HCT116 (cell line): ENCODE data around the gene ALDH1L2. TPM values are rescaled to one million over a fixed set of nuclear protein-coding genes. Genes with fewer than 3 reads are reported as not detected.

ENCODE experiments used
- ATAC-seq: fragments of 200-7000 bp; cut with Tn5 transposase; 2 replicates; pipeline ENCODE4 v1.9.1; 2020; ENCODE audit warnings: mild to moderate bottlenecking, moderate library complexity
- BruUV-seq: library from RNA; stranded (reverse); fragments of 400-500 nt; replicated peaks from 2 replicates; lab custom pipeline; 2021; lab: Mats Ljungman, UMichigan
- CTCF ChIA-PET: fragments of 300-600 bp; sonication (Branson Sonifier 250); formaldehyde crosslinking; loops from one replicate; lab custom pipeline; 2021; ENCODE audit warnings: antibody characterized with exemption; lab: Charles Lee
- POLR2A ChIA-PET: fragments of 300-600, 350-600 bp; sonication (Branson Sonifier 250); formaldehyde crosslinking; loops from one replicate; lab custom pipeline; 2021; ENCODE audit warnings: antibody characterized with exemption; lab: Charles Lee
- RAD21 ChIA-PET, 2 experiments: fragments of 300-600 bp; sonication (Branson Sonifier 250); formaldehyde crosslinking; loops; one replicate each; lab custom pipeline; 2023; ENCODE audit warnings: low total read pairs in 2 of 2; ENCODE audit not compliant: uncharacterized antibody in 2 of 2, unreplicated experiment in 2 of 2, low non-redundant PET in 1 of 2; lab: Charles Lee
- DNase-seq: peaks from one replicate; pipeline ENCODE4 v3.0.0-alpha.2; 2010; ENCODE audit warnings: low read depth, low spot score
- H2AFZ ChIP-seq: fragments of 200-600 bp; shearing (Covaris generic), sonication (generic); 2 replicates; pipeline ENCODE4 v1.6.1; 2017; ENCODE audit warnings: low read depth, mixed run types, mixed read lengths, antibody characterized with exemption, low read length; ENCODE audit not compliant: poor library complexity, severe bottlenecking
- H3K27ac ChIP-seq: 2 replicates; pipeline ENCODE4 v1.5.1; 2012; ENCODE audit warnings: low read depth, low read length
- H3K27me3 ChIP-seq: fragments of 200-600 bp; sonication (generic); 2 replicates; pipeline ENCODE4 v1.6.1; 2016; ENCODE audit warnings: mixed run types, low read length, mixed read lengths; ENCODE audit not compliant: insufficient read depth
- H3K36me3 ChIP-seq, 2 experiments: fragments of 200-500 bp in 1 of 2; fragments of 200-600 bp in 1 of 2; sonication (Bioruptor generic) in 1 of 2; sonication (generic) in 1 of 2; 2 replicates each; pipeline versions ENCODE4 v1.5.1 to v1.6.1; 2014 to 2016; ENCODE audit warnings: low read length in 2 of 2, inconsistent platforms in 1 of 2, mixed read lengths in 1 of 2, mixed run types in 1 of 2; ENCODE audit not compliant: insufficient read depth in 2 of 2, control insufficient read depth in 1 of 2
- H3K4me1 ChIP-seq, 2 experiments: fragments of 200-600 bp in 1 of 2; sonication (generic) in 1 of 2; 2 replicates each; pipeline versions ENCODE4 v1.5.1 to v1.6.1; 2012 to 2017; ENCODE audit warnings: low read length in 2 of 2, inconsistent platforms in 1 of 2, mild to moderate bottlenecking in 1 of 2, mixed read lengths in 1 of 2, mixed run types in 1 of 2, moderate library complexity in 1 of 2; ENCODE audit not compliant: insufficient read depth in 2 of 2, control insufficient read depth in 1 of 2
- H3K4me2 ChIP-seq: fragments of 200-600 bp; sonication (generic); 2 replicates; pipeline ENCODE4 v1.6.1; 2017; ENCODE audit warnings: mixed run types, low read length, mixed read lengths
- H3K4me3 ChIP-seq, 2 experiments: fragments of 200-600 bp in 1 of 2; sonication (generic) in 1 of 2; replicated peaks in 1 of 2; 2 replicates each; pipeline ENCODE4 v1.5.1; 2011 to 2016; ENCODE audit warnings: low read length in 2 of 2, control low read depth in 1 of 2, low read depth in 1 of 2, mild to moderate bottlenecking in 1 of 2, mixed read lengths in 1 of 2, mixed run types in 1 of 2
- H3K79me2 ChIP-seq: fragments of 200-600 bp; sonication (generic); 2 replicates; pipeline ENCODE4 v1.6.1; 2017; ENCODE audit warnings: mild to moderate bottlenecking, mixed run types, low read length, moderate library complexity, mixed read lengths; ENCODE audit not compliant: insufficient read depth
- H3K9ac ChIP-seq: fragments of 200-600 bp; sonication (generic); 2 replicates; pipeline ENCODE4 v1.6.1; 2016; ENCODE audit warnings: low read length, mixed read lengths
- H3K9me2 ChIP-seq: fragments of 200-600 bp; sonication (generic), shearing (Covaris generic); 2 replicates; pipeline ENCODE4 v1.6.1; 2017; ENCODE audit warnings: mixed run types, mild to moderate bottlenecking, moderate library complexity; ENCODE audit not compliant: insufficient read depth
- H3K9me3 ChIP-seq, 2 experiments: fragments of 200-500 bp in 1 of 2; fragments of 200-600 bp in 1 of 2; sonication (Bioruptor generic) in 1 of 2; sonication (generic) in 1 of 2; 2 replicates each; pipeline ENCODE4 v1.6.1; 2014 to 2017; ENCODE audit warnings: low read length in 2 of 2, mixed read lengths in 2 of 2, inconsistent platforms in 1 of 2, low read depth in 1 of 2, mild to moderate bottlenecking in 1 of 2, mixed run types in 1 of 2, moderate library complexity in 1 of 2; ENCODE audit not compliant: control insufficient read depth in 1 of 2, insufficient read depth in 1 of 2
- H4K20me1 ChIP-seq: fragments of 200-600 bp; sonication (generic), shearing (Covaris generic); 2 replicates; pipeline ENCODE4 v1.6.1; 2017; ENCODE audit warnings: mixed run types, mild to moderate bottlenecking, moderate library complexity; ENCODE audit not compliant: insufficient read depth
- ATF3 ChIP-seq: IDR thresholded peaks from 2 replicates; pipeline ENCODE4 v1.6.1; 2012
- CBX3 ChIP-seq: IDR thresholded peaks from 2 replicates; pipeline ENCODE4 v1.6.1; 2012; ENCODE audit warnings: low read depth
- CEBPB ChIP-seq: IDR thresholded peaks from 2 replicates; pipeline ENCODE4 v1.6.1; 2012; ENCODE audit warnings: low read depth
- ELF1 ChIP-seq: IDR thresholded peaks from 2 replicates; pipeline ENCODE4 v1.6.1; 2012; ENCODE audit warnings: low read depth, borderline replicate concordance
- EZH2 ChIP-seq: fragments of 200-600 bp; sonication (generic); IDR thresholded peaks from 2 replicates; pipeline ENCODE4 v1.6.1; 2017; ENCODE audit warnings: antibody characterized with exemption, mixed run types
- FOSL1 ChIP-seq: IDR thresholded peaks from 2 replicates; pipeline ENCODE4 v1.6.1; 2012; ENCODE audit warnings: low read depth
- JUND ChIP-seq: IDR thresholded peaks from 2 replicates; pipeline ENCODE4 v1.6.1; 2012
- MAX ChIP-seq: IDR thresholded peaks from 2 replicates; pipeline ENCODE4 v1.6.1; 2012
- POLR2A ChIP-seq: IDR thresholded peaks from 2 replicates; pipeline ENCODE4 v1.7.0; 2011; ENCODE audit warnings: borderline replicate concordance; ENCODE audit not compliant: insufficient read depth, insufficient read length; ENCODE audit errors: extremely low read depth
- POLR2AphosphoS5 ChIP-seq: IDR thresholded peaks from 2 replicates; pipeline ENCODE4 v1.6.1; 2011; ENCODE audit warnings: mild to moderate bottlenecking, low read depth, low read length, moderate library complexity
- RAD21 ChIP-seq: IDR thresholded peaks from 2 replicates; pipeline ENCODE4 v1.6.1; 2012; ENCODE audit warnings: low read depth, mild to moderate bottlenecking
- SIN3A ChIP-seq: IDR thresholded peaks from 2 replicates; pipeline ENCODE4 v1.6.1; 2012; ENCODE audit warnings: low read depth
- SP1 ChIP-seq: IDR thresholded peaks from 2 replicates; pipeline ENCODE4 v1.6.1; 2012; ENCODE audit warnings: low read depth
- SRF ChIP-seq: IDR thresholded peaks from 2 replicates; pipeline ENCODE4 v1.6.1; 2012; ENCODE audit warnings: low read depth
- ZNF274 ChIP-seq: fragments of 200-500 bp; sonication (Bioruptor generic); IDR thresholded peaks from 2 replicates; pipeline ENCODE4 v1.6.1; 2014; ENCODE audit warnings: mild to moderate bottlenecking, low read depth, low read length, inconsistent platforms
- intact Hi-C: fragments of 100-400 bp; cut with micrococcal nuclease; formaldehyde crosslinking; loops from 2 replicates; pipeline ENCODE4 v1.10.0; 2022
- total RNA-seq: library from RNA; stranded (reverse); gene quantifications from one replicate; pipeline ENCODE4 v1.2.1, GENCODE V29; 2021; ENCODE audit not compliant: unreplicated experiment
- TF ChIP-seq, protein P1 (sequence below), 3 experiments: fragments of 200-600 bp in 1 of 3; sonication (generic) in 1 of 3; IDR thresholded peaks in 2 of 3; conservative IDR thresholded peaks in 1 of 3; 2 replicates each; pipeline ENCODE4 v1.5.1; 2012 to 2017; ENCODE audit warnings: low read depth in 2 of 3, low read length in 2 of 3, antibody characterized with exemption in 1 of 3, borderline replicate concordance in 1 of 3, control low read depth in 1 of 3, mild to moderate bottlenecking in 1 of 3, mixed read lengths in 1 of 3, mixed run types in 1 of 3, moderate library complexity in 1 of 3; ENCODE audit not compliant: insufficient read depth in 1 of 3
- TF ChIP-seq, protein P2 (sequence below): IDR thresholded peaks from 2 replicates; pipeline ENCODE4 v1.6.1; 2011; ENCODE audit warnings: mild to moderate bottlenecking, low read length, moderate library complexity; ENCODE audit not compliant: insufficient replicate concordance; ENCODE audit errors: extremely low read depth

Gene ALDH1L2
- total RNA-seq, 1 experiment from 2014 or later = 1.5 TPM

GRCh38 chr12:104976703-104977102 lies 107.6 kb downstream of the ALDH1L2 start:
- no peaks in the 10 kb centered on the region for H3K36me3 ChIP-seq
- TF ChIP-seq SP1 = no peak
- no peak for TF ChIP-seq ZNF274
- TF ChIP-seq CEBPB = no peak
- TF ChIP-seq RAD21 = no peak
- TF ChIP-seq CBX3 = no peak
- TF ChIP-seq SIN3A = no peak
- no peak for TF ChIP-seq FOSL1
- no peak for TF ChIP-seq POLR2AphosphoS5
- TF ChIP-seq, all 23 proteins: peak for 0
- Histone ChIP-seq H3K4me1 (peaks cover 0 to 14% of the 10 kb centered on the region in 2 experiments; a peak in 2 of 4 replicates), H4K20me1 (no peaks in the 10 kb centered on the region), H3K9me3 (no peaks in the 10 kb centered on the region), H3K27ac (no peak overlapping the region), H3K9ac (no peak overlapping the region), H3K79me2 (no peaks in the 10 kb centered on the region), H3K9me2 (no peaks in the 10 kb centered on the region), H2AFZ (no peak overlapping the region), H3K4me3 (no peak overlapping the region), H3K4me2 (no peak overlapping the region), H3K27me3 (no peaks in the 10 kb centered on the region)
- DNase-seq (no peak), ATAC-seq (no peak)
- POLR2A ChIA-PET = no interaction called here
- intact Hi-C loops = no loop called here
- BruUV-seq = no TSS peak
- RAD21 ChIA-PET = no interaction called here
- CTCF ChIA-PET = no interaction called here

- Histone ChIP-seq H3K9me3 (no peaks in the 10 kb centered on the region), H3K79me2 (no peaks in the 10 kb centered on the region), H3K27ac (no peak overlapping the region), H3K9ac (no peak overlapping the region), H3K9me2 (no peaks in the 10 kb centered on the region), H3K4me2 (no peak overlapping the region), H2AFZ (no peak overlapping the region), H3K27me3 (no peaks in the 10 kb centered on the region), H4K20me1 (no peaks in the 10 kb centered on the region), H3K36me3 (no peaks in the 10 kb centered on the region), H3K4me3 (no peak overlapping the region), H3K4me1 (peaks cover 0 to 14% of the 10 kb centered on the region in 2 experiments; a peak in 2 of 4 replicates)
- ChIA-PET RAD21 (no interaction called here), CTCF (no interaction called here), POLR2A (no interaction called here)
- intact Hi-C loops = no loop called here
- ATAC-seq (no peak), DNase-seq (no peak)
- BruUV-seq = no TSS peak
- TF ChIP-seq ZNF274 (no peak), JUND (no peak), POLR2AphosphoS5 (no peak), POLR2A (no peak), SP1 (no peak), RAD21 (no peak), EZH2 (no peak), ATF3 (no peak), ELF1 (no peak), MAX (no peak), SRF (no peak)
- TF ChIP-seq, protein P1, sequence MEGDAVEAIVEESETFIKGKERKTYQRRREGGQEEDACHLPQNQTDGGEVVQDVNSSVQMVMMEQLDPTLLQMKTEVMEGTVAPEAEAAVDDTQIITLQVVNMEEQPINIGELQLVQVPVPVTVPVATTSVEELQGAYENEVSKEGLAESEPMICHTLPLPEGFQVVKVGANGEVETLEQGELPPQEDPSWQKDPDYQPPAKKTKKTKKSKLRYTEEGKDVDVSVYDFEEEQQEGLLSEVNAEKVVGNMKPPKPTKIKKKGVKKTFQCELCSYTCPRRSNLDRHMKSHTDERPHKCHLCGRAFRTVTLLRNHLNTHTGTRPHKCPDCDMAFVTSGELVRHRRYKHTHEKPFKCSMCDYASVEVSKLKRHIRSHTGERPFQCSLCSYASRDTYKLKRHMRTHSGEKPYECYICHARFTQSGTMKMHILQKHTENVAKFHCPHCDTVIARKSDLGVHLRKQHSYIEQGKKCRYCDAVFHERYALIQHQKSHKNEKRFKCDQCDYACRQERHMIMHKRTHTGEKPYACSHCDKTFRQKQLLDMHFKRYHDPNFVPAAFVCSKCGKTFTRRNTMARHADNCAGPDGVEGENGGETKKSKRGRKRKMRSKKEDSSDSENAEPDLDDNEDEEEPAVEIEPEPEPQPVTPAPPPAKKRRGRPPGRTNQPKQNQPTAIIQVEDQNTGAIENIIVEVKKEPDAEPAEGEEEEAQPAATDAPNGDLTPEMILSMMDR (IDR thresholded peaks at IDR 0.05 in 2 of 3, conservative IDR thresholded peaks at IDR 0.05 in 1 of 3; ENCODE audit: borderline replicate concordance in 1 of 3, insufficient read depth in 1 of 3, low read depth in 2 of 3, low read length in 2 of 3) = no peak
- TF ChIP-seq, protein P2, sequence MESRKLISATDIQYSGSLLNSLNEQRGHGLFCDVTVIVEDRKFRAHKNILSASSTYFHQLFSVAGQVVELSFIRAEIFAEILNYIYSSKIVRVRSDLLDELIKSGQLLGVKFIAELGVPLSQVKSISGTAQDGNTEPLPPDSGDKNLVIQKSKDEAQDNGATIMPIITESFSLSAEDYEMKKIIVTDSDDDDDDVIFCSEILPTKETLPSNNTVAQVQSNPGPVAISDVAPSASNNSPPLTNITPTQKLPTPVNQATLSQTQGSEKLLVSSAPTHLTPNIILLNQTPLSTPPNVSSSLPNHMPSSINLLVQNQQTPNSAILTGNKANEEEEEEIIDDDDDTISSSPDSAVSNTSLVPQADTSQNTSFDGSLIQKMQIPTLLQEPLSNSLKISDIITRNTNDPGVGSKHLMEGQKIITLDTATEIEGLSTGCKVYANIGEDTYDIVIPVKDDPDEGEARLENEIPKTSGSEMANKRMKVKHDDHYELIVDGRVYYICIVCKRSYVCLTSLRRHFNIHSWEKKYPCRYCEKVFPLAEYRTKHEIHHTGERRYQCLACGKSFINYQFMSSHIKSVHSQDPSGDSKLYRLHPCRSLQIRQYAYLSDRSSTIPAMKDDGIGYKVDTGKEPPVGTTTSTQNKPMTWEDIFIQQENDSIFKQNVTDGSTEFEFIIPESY = no peak
These were observed 108.5 kb downstream of the ALDH1L2 start for GRCh38 chr12:104975587-104976343.
